Mesenchymal stem cell (in vitro differentiated cells and primary cell): ENCODE results near the gene AQP3.
"Not testable (repeated sequence)": the region's sequence is repeated elsewhere in the genome, so short reads cannot be mapped to it uniquely, and the experiment has no call there.

Experiments used
- DNase-seq: peaks from one replicate; pipeline ENCODE4 v3.0.0-alpha.2; 2013
- H2AFZ ChIP-seq: one replicate; pipeline ENCODE4 v1.6.1; 2013; ENCODE audit warnings: low read depth, mild to moderate bottlenecking, control low read depth, inconsistent platforms, low read length, moderate library complexity
- H2AK5ac ChIP-seq: 2 replicates; pipeline ENCODE4 v1.6.1; 2013; ENCODE audit warnings: low read length, moderate library complexity, mild to moderate bottlenecking, inconsistent platforms; ENCODE audit not compliant: severe bottlenecking
- H2BK120ac ChIP-seq: one replicate; pipeline ENCODE4 v1.6.1; 2013; ENCODE audit warnings: low read depth, mild to moderate bottlenecking, inconsistent platforms, low read length, moderate library complexity
- H2BK12ac ChIP-seq, 2 experiments: one replicate each; pipeline ENCODE4 v1.6.1; 2013; ENCODE audit warnings: inconsistent platforms in 2 of 2, low read length in 2 of 2, mild to moderate bottlenecking in 2 of 2, moderate library complexity in 2 of 2, control low read depth in 1 of 2
- H2BK15ac ChIP-seq: one replicate; pipeline ENCODE4 v1.6.1; 2013; ENCODE audit warnings: mild to moderate bottlenecking, low read depth, inconsistent platforms; ENCODE audit not compliant: poor library complexity, severe bottlenecking
- H2BK5ac ChIP-seq: 2 replicates; pipeline ENCODE4 v1.6.1; 2013; ENCODE audit warnings: low read depth, mild to moderate bottlenecking, low read length, control low read depth, inconsistent platforms; ENCODE audit not compliant: poor library complexity, severe bottlenecking
- H3K14ac ChIP-seq, 2 experiments: one replicate each; pipeline ENCODE4 v1.6.1; 2013; ENCODE audit warnings: inconsistent platforms in 2 of 2, low read length in 2 of 2, control low read depth in 1 of 2, mild to moderate bottlenecking in 1 of 2, moderate library complexity in 1 of 2
- H3K18ac ChIP-seq, 2 experiments: one replicate each; pipeline ENCODE4 v1.6.1; 2013; ENCODE audit warnings: inconsistent platforms in 2 of 2, low read length in 2 of 2, control low read depth in 1 of 2, low read depth in 1 of 2, mild to moderate bottlenecking in 1 of 2
- H3K23ac ChIP-seq, 2 experiments: one replicate each; pipeline ENCODE4 v1.6.1; 2013; ENCODE audit warnings: inconsistent platforms in 2 of 2, low read length in 2 of 2, mild to moderate bottlenecking in 2 of 2, moderate library complexity in 2 of 2, control low read depth in 1 of 2
- H3K27ac ChIP-seq: 2 replicates; pipeline ENCODE4 v1.5.1; 2013; ENCODE audit warnings: mild to moderate bottlenecking, moderate library complexity, low read length, control low read depth, inconsistent platforms; ENCODE audit not compliant: poor library complexity, severe bottlenecking
- H3K27me3 ChIP-seq, 2 experiments: 2 replicates each; pipeline versions ENCODE4 v1.6.1 to v1.7.0; 2013; ENCODE audit warnings: low read length in 2 of 2, mild to moderate bottlenecking in 2 of 2, moderate library complexity in 2 of 2, control low read depth in 1 of 2, inconsistent platforms in 1 of 2; ENCODE audit not compliant: control insufficient read depth in 1 of 2, insufficient read depth in 1 of 2
- H3K36me3 ChIP-seq, 2 experiments: 2 replicates each; pipeline versions ENCODE4 v1.6.1 to v1.7.0; 2013; ENCODE audit warnings: low read length in 2 of 2, control low read depth in 1 of 2, inconsistent platforms in 1 of 2, low read depth in 1 of 2, mild to moderate bottlenecking in 1 of 2; ENCODE audit not compliant: insufficient read depth in 2 of 2, control insufficient read depth in 1 of 2
- H3K4ac ChIP-seq, 2 experiments: one replicate each; pipeline ENCODE4 v1.6.1; 2013; ENCODE audit warnings: inconsistent platforms in 2 of 2, low read length in 2 of 2, mild to moderate bottlenecking in 2 of 2, moderate library complexity in 2 of 2, control low read depth in 1 of 2, low read depth in 1 of 2
- H3K4me1 ChIP-seq: 2 replicates; pipeline ENCODE4 v1.6.1; 2013; ENCODE audit warnings: low read depth, low read length, control low read depth; ENCODE audit not compliant: control insufficient read depth, insufficient read depth
- H3K4me2 ChIP-seq: 2 replicates; pipeline ENCODE4 v1.6.1; 2013; ENCODE audit warnings: low read length, mild to moderate bottlenecking, inconsistent platforms; ENCODE audit not compliant: poor library complexity, severe bottlenecking
- H3K4me3 ChIP-seq, 2 experiments: 2 replicates each; pipeline versions ENCODE4 v1.5.1 to v1.7.0; 2013; ENCODE audit warnings: low read length in 2 of 2, mild to moderate bottlenecking in 2 of 2, control low read depth in 1 of 2, low read depth in 1 of 2; ENCODE audit not compliant: insufficient read depth in 1 of 2
- H3K79me1 ChIP-seq: replicated peaks from 2 replicates; pipeline ENCODE4 v1.6.1; 2013; ENCODE audit warnings: mild to moderate bottlenecking, control low read depth, low read length, inconsistent platforms; ENCODE audit not compliant: poor library complexity, severe bottlenecking
- H3K9ac ChIP-seq: 2 replicates; pipeline ENCODE4 v1.7.0; 2013; ENCODE audit warnings: mild to moderate bottlenecking, low read length, moderate library complexity
- H3K9me3 ChIP-seq: 2 replicates; pipeline ENCODE4 v1.7.0; 2013; ENCODE audit warnings: mild to moderate bottlenecking, low read length; ENCODE audit not compliant: control insufficient read depth
- H4K8ac ChIP-seq: one replicate; pipeline ENCODE4 v1.6.1; 2013; ENCODE audit warnings: inconsistent platforms, mild to moderate bottlenecking, low read length, moderate library complexity
- H4K91ac ChIP-seq: one replicate; pipeline ENCODE4 v1.6.1; 2013; ENCODE audit warnings: mild to moderate bottlenecking, low read length, inconsistent platforms
- WGBS: methylation state at CpG from one replicate; pipeline ENCODE4 v1.1.7; 2013; ENCODE audit warnings: mixed read lengths; 5-methylcytosine and 5-hydroxymethylcytosine counted together

Gene AQP3

GRCh38 chr9:33424043-33424442 lies 23.4 kb downstream of the AQP3 start:
- not testable (repeated sequence) for H3K23ac ChIP-seq, H2BK5ac ChIP-seq, H4K8ac ChIP-seq, H3K36me3 ChIP-seq, H3K4ac ChIP-seq, H3K14ac ChIP-seq, H2AK5ac ChIP-seq, H4K91ac ChIP-seq, H2AFZ ChIP-seq, H3K9me3 ChIP-seq, H2BK120ac ChIP-seq, H3K18ac ChIP-seq, H3K79me1 ChIP-seq, H3K27ac ChIP-seq, DNase-seq, H2BK12ac ChIP-seq, H2BK15ac ChIP-seq, H3K4me1 ChIP-seq, H3K4me2 ChIP-seq, H3K9ac ChIP-seq, H3K4me3 ChIP-seq
- peaks cover 10 to 15% of the 10 kb centered on the region in 2 experiments for H3K27me3 ChIP-seq
- no CpG with 5 or more reads among the region's 7 CpGs for WGBS

GRCh38 chr9:33419708-33420303 lies 27.6 kb downstream of the AQP3 start:
- Histone ChIP-seq H2AFZ (no peak overlapping the region), H3K36me3 (no peaks in the 10 kb centered on the region), H3K14ac (no peak overlapping the region), H3K4me3 (no peak overlapping the region), H3K4me1 (peaks cover 7% of the 10 kb centered on the region), H2BK12ac (no peak overlapping the region), H3K79me1 (no peaks in the 10 kb centered on the region), H4K8ac (no peak overlapping the region), H2BK5ac (no peak overlapping the region), H3K4me2 (no peak overlapping the region), H2BK120ac (no peak overlapping the region), H3K9me3 (no peaks in the 10 kb centered on the region), H3K27ac (no peak overlapping the region), H3K23ac (no peak overlapping the region), H4K91ac (no peak overlapping the region), H3K18ac (no peak overlapping the region), H3K4ac (no peak overlapping the region), H2AK5ac (no peak overlapping the region), H3K27me3 (peaks cover 21 to 50% of the 10 kb centered on the region in 2 experiments), H2BK15ac (no peak overlapping the region), H3K9ac (no peak overlapping the region)
- no peak for DNase-seq
- WGBS, result 59% methylated on average over 6 of the region's 10 CpGs

- Histone ChIP-seq H2BK120ac (no peak overlapping the region), H2AK5ac (no peak overlapping the region), H3K4me2 (no peak overlapping the region), H4K91ac (no peak overlapping the region), H2BK12ac (no peak overlapping the region), H3K18ac (no peak overlapping the region), H3K4me1 (peaks cover 10% of the 10 kb centered on the region), H3K36me3 (no peaks in the 10 kb centered on the region), H3K14ac (no peak overlapping the region), H3K9ac (no peak overlapping the region), H3K4ac (no peak overlapping the region), H3K27me3 (peaks cover 24 to 51% of the 10 kb centered on the region in 2 experiments), H2BK15ac (no peak overlapping the region), H4K8ac (no peak overlapping the region), H3K79me1 (no peaks in the 10 kb centered on the region), H3K4me3 (no peak overlapping the region), H3K27ac (no peak overlapping the region), H2AFZ (no peak overlapping the region), H2BK5ac (no peak overlapping the region), H3K23ac (no peak overlapping the region), H3K9me3 (no peaks in the 10 kb centered on the region)
- WGBS, result 80% methylated on average over 2 of the region's 8 CpGs
- DNase-seq, result no peak
Measured at GRCh38 chr9:33418090-33418489, 29.3 kb downstream of the AQP3 start.

GRCh38 chr9:33416996-33417395 lies 30.4 kb downstream of the AQP3 start:
- H3K14ac ChIP-seq, result no peak overlapping the region
- no peaks in the 10 kb centered on the region for H3K36me3 ChIP-seq
- H4K91ac ChIP-seq, result no peak overlapping the region
- no peak overlapping the region for H2BK15ac ChIP-seq
- H3K9ac ChIP-seq, result no peak overlapping the region
- no peak for DNase-seq
- H3K18ac ChIP-seq, result no peak overlapping the region
- no peak overlapping the region for H3K27ac ChIP-seq
- H4K8ac ChIP-seq, result no peak overlapping the region
- peaks cover 24 to 48% of the 10 kb centered on the region in 2 experiments for H3K27me3 ChIP-seq
- H2BK120ac ChIP-seq, result no peak overlapping the region
- no peak overlapping the region for H2BK5ac ChIP-seq
- H3K9me3 ChIP-seq, result no peaks in the 10 kb centered on the region
- no peak overlapping the region for H2AFZ ChIP-seq
- WGBS, result 59% methylated on average over 5 of the region's 5 CpGs
- H3K4me2 ChIP-seq, result no peak overlapping the region
- H3K79me1 ChIP-seq, result no peaks in the 10 kb centered on the region
- no peak overlapping the region for H3K4ac ChIP-seq
- H2BK12ac ChIP-seq, result no peak overlapping the region
- H2AK5ac ChIP-seq, result no peak overlapping the region
- H3K4me3 ChIP-seq, result no peak overlapping the region
- no peak overlapping the region for H3K23ac ChIP-seq
- peaks cover 10% of the 10 kb centered on the region for H3K4me1 ChIP-seq
